Hepatocyte (in vitro differentiated cells): ENCODE results near the gene IFFO2.

Experiments
- CTCF ChIP-seq: fragments of 200-600 bp; sonication (generic); IDR thresholded peaks from 2 replicates; pipeline ENCODE4 v1.5.1; 2016; ENCODE audit warnings: antibody characterized with exemption, mild to moderate bottlenecking; ENCODE audit not compliant: poor library complexity
- EZH2 ChIP-seq: fragments of 200-600 bp; sonication (generic); IDR thresholded peaks from 2 replicates; pipeline ENCODE4 v1.6.1; 2016; ENCODE audit warnings: antibody characterized with exemption, mild to moderate bottlenecking, borderline replicate concordance

DNA sequence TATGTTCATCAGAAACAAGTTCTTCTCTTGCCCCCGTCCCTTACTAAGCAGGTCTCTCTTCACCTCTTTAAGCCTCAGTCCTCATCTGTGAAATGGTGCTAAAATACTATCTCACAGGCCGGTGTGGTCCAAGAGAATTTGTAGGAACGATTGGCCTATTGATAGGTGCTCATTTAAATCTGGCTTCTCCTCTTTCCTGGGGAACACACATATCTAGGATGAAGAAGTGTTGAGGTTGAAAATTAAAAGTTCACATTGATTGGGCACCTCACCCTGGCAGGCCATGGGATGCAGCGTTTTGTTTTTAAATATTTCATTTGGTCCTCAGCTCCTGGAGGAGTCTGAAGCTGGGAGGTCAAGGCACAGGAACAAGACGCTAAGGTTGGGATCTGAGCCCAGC is 88.1 kb downstream of the IFFO2 start:
- TF ChIP-seq CTCF = no peak
- TF ChIP-seq EZH2 = no peak
